Esophagus mucosa (tissue), 1 donor: Measurements from ENCODE around the gene PRKCSH. TPM values are rescaled to one million over a fixed set of nuclear protein-coding genes. Genes with fewer than 3 reads are reported as not detected.
A peak's percentile ranks its signal among the peaks of the same experiment; 100 is the strongest.

Experiments
- ATAC-seq: fragments of 200-7000 bp; cut with Tn5 transposase; one replicate; pipeline ENCODE4 v1.9.1; 2020
- total RNA-seq: library from RNA; stranded (reverse); gene quantifications from one replicate; pipeline ENCODE4 v1.2.4, GENCODE V29; 2023
- donor health status: DM: yes; HTN: yes; CAD: no.

Gene PRKCSH
- total RNA-seq, 1 donor from 2014 or later, result 161 TPM

GRCh38 chr19:11478167-11479089, 43.0 kb downstream of the PRKCSH start:
- ATAC-seq, result no peak

- ATAC-seq, result no peak
Observed at GRCh38 chr19:11479090-11479897, 43.9 kb downstream of the PRKCSH start.

DNA sequence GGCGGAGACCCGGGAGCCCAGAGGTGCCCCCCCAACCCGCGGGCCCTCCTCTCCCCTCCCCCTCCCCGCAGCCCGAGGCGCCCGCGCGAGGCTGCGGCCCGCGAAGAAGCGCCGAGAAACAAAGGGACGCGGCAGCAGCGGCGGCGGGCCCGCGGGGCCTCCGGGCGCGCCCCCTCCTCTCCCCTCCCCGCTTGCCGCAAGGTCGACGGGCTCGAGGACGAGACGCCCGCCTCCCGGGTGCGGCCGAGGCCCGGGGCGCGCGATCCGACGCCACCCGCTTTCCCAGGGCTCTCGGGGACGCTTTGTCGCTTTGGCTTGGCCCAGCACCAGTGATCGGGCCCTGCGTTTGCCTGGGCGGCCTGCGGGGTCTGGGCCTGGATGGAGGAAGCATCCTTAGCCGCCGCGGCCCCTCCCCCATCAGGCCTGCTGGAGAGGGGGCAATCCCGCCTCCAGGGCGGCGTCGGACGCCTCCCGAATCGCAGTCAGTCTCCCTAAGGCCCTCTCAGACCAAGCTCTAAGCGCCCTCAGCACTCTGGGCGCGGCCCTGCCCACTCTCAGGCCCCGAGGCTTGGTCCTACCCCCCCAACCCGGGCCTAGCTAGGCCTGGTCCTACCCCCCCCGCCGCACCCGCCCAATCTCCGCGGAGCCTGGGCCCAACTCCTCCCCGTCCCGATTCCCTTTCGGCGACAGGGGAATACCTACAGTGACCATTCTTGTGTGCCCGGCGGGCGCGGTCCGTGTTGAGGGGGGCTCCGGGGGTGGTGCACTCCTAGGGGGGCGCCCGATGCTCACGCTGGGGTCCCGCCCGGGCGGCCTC, 44.7 kb downstream of the PRKCSH start:
- no peak for ATAC-seq

DNA sequence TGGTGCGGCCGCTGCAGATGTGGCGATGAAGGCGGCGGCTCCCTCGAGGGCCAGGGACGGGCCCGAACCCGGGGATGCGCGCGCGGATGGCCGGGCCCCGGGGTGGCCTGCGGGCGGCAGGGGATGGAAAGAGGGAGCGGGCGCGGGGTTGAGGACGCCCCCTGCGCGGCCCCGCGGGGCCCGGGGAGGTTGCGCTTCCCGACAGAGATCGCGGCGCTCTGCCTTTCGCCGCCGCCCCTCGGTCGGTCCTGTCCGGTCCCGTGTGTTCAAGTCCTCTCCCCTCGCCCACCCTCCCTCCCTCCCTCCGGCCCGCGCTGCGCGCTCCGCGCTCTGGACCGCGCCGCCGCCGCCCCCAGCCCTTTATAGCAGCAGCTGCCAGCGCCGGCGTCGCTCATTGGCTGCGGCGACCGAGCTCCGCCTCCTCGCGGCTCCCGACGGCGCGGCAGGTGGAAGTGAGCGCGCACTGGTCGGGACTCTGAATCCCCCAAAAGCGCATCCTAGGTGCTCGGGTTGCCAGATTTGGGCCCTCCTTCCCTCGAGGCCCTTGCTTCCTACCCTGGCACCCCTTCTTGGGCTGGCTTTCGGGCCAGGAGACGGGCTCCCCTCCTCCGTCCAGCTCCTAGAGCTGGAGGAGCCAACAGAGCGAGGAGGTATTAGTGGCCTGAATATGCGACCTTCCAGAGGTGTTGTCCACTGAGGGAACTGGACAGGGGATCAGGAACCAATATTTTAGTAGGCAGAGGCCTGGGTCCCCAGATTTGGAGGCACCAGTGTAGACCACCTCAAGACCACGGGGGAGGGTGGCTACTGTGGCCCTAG, 45.5 kb downstream of the PRKCSH start, which contains the start of gene ELAVL3:
TSS of gene ELAVL3 (minus strand) at position 332 of the 819 bp plus-strand sequence. CDS start 438 bp downstream, outside the sequence.
- no peak for ATAC-seq

- peak; percentile 66 for ATAC-seq
Observed at GRCh38 chr19:11481534-11482383, 46.3 kb downstream of the PRKCSH start.

- peak; percentile 85 for ATAC-seq
Observed at GRCh38 chr19:11482384-11483050, 47.1 kb downstream of the PRKCSH start.

DNA sequence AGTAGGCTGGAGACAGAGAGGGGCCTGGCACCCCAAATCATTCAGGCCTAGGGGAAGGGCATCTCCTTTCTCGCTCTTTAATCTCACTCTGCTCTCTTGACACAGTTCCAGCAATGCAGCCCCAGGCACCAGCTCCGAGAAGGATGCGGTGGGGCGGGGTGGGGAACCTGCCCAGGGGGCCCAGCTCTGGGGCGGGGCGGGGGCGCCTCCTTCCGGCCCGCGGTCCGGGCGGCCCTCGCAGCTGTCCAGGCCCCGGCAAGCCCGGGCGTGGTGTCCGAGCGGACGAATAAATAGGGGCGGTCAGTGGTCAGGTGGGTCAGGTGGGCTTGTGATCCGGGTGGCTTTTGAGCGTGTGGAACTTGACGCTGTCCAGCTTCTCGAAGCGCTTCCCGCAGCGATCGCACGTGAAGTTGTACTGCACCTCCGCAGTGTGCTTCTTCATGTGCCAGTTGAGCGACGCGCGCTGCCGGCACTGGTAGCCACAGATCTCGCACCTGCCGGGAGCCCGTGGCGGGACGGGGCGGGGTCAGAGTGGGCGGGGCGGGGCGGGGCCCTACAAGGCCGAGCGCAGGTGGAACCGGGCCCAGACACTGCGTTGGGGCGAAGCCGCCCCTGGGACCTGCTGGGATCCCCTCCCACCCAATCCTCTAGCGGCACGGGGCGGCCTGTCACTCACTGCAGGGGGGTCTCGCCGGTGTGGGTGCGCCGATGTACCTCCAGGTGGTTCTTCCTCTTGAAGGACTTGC, 48.1 kb downstream of the PRKCSH start:
- no peak for ATAC-seq

GRCh38 chr19:11485245-11485837, 49.9 kb downstream of the PRKCSH start:
- ATAC-seq, result no peak

- ATAC-seq, result no peak
Observed at GRCh38 chr19:11486661-11487503, 51.4 kb downstream of the PRKCSH start.

DNA sequence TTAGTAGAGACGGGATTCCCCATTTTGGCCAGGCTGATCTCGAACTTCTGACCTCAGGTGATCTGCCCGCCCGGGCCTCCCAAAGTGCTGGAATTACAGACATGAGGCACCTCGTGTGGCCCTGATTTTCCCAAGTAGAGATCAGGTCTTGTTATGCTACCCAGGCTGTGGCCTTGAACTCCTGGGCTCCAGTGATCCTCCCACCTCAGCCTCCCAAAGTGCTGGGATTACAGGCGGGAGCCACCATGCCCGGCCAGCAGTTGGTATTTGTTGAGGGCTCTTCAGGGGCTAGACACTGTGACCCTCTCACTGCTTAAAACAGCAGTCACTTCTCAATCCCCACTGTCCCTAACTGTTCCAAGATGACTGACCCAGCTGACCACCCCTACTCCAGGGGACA, 53.9 kb downstream of the PRKCSH start:
- no peak for ATAC-seq

DNA sequence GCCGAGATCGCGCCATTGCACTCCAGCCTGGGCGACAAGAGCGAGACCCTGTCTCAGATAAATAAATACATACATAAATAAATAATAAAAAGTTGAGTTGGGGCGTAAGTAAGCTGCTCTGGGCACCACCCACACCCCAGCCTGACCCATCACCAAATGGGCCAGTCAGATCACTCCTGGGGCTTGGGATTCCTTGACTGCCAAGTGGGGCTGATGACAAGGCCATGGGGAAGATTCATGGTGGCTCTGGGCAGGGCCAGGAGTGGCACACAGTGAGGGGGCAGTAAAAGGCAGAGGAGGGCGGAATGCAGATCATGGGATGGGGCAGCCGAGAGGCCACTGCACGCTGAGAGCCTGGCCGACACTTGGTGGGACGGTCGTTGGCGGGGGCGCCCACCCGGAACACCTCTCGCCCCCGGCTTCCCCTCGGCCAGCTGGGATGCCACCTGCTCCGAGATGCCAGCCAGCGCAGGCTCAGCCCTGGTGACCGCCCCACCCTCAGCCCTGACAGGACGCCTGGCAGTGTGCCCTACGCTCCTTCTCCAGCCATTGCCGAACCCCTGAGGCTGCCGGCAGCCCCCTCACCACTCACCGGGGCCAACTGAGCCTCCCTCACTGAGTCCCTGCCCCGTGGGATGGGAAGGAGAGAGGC, 59.3 kb downstream of the PRKCSH start:
- no peak for ATAC-seq

DNA sequence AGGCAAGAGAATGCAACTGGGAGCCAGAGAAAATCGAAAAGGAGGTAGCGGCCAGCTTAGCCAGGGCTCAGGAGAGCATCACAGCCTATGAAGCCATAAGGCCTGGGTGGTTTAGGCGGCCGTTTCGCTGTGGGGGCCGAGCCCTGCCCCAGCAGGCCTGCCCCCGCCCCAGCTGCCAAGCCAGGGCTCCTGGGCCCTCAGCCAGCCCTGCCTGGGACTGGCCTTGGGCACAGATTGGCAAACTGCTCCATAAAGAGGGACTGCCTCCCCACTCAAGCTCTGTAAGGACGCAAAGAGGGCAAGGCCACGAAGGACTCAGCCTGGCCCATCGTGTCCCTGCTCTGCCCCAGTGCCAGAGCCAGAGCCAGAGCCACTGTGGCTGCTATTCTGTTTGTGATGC, 60.0 kb downstream of the PRKCSH start:
- ATAC-seq, result no peak

DNA sequence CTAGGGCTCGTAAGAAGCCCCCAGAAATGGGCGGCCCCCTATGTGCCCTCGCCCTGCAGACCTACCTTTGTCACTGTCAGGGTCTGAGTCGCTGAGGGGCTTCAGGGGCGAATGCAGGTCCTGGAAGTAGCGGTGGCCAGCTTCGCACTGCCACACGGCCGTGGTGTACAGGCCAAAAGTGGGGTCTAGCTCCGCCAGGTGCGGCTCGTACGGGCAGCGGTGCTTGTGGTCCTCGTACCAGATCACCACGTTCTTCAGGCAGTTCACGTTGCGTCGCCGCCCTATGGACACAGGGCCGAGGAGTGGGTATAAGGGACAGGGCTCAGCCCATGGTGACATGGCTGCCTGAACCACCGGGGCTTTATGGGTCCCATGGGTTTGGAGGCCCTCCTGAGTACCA, 60.5 kb downstream of the PRKCSH start:
- ATAC-seq, result peak; percentile 4

DNA sequence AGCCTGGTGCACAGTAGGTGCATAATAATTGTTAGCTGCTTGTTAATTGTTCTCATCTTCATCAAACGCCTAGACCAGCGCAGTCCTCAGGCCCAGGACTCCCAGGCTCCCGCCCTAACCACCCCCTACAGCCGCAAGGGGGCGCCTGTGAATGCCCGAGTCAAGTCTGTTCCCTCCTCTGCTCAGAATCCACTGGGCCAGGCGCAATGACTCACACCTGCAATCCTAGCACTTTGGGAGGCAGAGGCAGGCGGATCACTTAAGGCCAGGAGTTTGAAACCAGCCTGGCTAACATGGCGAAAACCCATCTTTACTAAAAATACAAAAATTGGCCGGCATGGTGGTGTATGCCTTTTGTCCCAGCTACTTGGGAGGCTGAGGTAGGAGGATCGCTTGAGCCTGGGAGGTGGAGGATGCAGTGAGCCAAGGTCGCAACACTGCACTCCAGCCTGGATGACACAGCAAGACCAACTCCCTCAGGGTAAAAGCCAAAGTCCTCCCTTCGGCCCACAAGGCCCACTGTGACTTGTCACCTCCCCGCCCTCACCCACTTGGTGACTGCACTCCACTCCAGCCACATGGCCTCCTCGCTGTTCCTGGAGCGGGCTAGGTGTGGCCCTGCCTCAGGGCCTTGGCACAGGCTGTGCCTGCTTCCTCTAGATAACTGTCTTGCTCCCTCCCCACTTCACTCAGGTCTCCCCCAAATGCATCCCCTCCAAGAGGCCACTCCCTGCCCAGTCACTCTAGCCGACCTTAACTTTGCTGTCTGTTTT, 61.1 kb downstream of the PRKCSH start:
- peak; percentile 67 for ATAC-seq

GRCh38 chr19:11499220-11499726, 63.8 kb downstream of the PRKCSH start:
- ATAC-seq, result no peak

DNA sequence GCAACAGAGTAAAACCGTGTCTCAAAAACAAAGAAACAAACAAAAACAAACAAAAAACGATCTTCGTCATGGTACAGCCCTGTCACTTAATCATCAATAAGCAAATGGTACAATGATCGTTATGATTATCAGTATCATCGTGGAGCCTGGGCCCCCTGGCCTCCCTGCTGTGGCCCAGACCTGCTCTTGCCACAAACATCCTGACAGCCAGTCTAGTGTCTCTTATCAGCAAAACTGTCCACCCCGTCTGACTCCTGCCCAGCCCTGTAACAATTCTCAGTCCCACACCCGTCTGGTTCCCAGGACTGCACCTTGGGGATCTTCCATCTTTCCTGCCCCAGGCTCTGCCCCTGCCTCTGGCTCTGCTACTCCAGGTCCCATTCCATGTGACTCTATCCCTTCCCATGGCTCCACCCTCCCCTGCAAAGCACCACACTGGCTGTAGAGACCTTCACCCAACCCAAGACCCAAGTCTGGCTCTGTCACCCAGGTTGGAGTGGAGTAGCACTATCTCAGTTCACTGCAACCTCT, 64.5 kb downstream of the PRKCSH start:
- no peak for ATAC-seq
